Muscle of leg (tissue), 11 donors: ENCODE data around the gene FSHR. TPM values are rescaled to one million over a fixed set of nuclear protein-coding genes. Genes with fewer than 3 reads are reported as not detected.

Source experiments
- DNase-seq: peaks from one replicate; pipeline ENCODE4 v3.0.0; 2013
- H3K27ac ChIP-seq: one replicate; pipeline ENCODE4 v1.5.1; 2013; ENCODE audit warnings: mild to moderate bottlenecking, low read length, control low read depth
- H3K27me3 ChIP-seq: one replicate; pipeline ENCODE4 v1.6.1; 2013; ENCODE audit warnings: low read length; ENCODE audit not compliant: control insufficient read depth, insufficient read depth
- H3K36me3 ChIP-seq: one replicate; pipeline ENCODE4 v1.6.1; 2013; ENCODE audit warnings: low read length; ENCODE audit not compliant: control insufficient read depth, insufficient read depth
- H3K4me1 ChIP-seq: one replicate; pipeline ENCODE4 v1.6.1; 2013; ENCODE audit warnings: low read length; ENCODE audit not compliant: control insufficient read depth, insufficient read depth
- H3K4me3 ChIP-seq: one replicate; pipeline ENCODE4 v1.5.1; 2013; ENCODE audit warnings: low read length, control low read depth
- H3K9me3 ChIP-seq: replicated peaks from 2 replicates; pipeline ENCODE4 v1.6.1; 2013; ENCODE audit warnings: low read depth, low read length; ENCODE audit not compliant: control insufficient read depth
- WGBS: methylation state at CpG from one replicate; pipeline ENCODE4 v1.1.5; 2013; ENCODE audit warnings: missing lambda C conversion rate; ENCODE audit not compliant: insufficient coverage; 5-methylcytosine and 5-hydroxymethylcytosine counted together
- polyA plus RNA-seq, 8 donors: library from polyadenylated mRNA; unstranded; fragments of 120-200 nt; gene quantifications; one replicate each; pipeline versions ENCODE4 v1.2.1 to v1.2.3, GENCODE V29; 2013; ENCODE audit warnings: inconsistent platforms in 1 of 8, low replicate concordance in 1 of 8; ENCODE audit not compliant: insufficient read length in 8 of 8, insufficient read depth in 1 of 8
- total RNA-seq: library from RNA; stranded (reverse); fragments of 120-200 nt; gene quantifications from one replicate; pipeline ENCODE4 v1.2.4, GENCODE V29; 2013

FSHR gene
- total and polyA plus RNA-seq, 9 donors: 0.28 to 1.7 (median 0.44) TPM

DNA sequence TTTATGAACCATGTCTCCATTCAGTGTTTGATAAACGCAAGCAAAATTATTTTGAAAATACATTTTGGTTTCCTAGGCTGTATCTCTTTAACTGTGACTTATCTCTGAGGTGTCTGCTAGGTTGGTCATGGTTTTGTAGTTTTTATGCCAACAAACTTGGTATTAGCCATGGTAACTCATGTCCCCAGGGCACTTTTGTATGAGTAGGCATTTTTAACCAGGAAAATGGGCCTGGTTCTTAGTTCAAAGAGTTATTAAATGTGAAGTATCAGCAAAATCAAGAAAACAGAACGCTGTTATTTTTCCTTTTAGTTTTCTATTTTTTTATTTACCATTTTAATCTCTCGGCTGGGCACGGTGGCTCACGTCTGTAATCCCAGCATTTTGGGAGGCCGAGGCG lies 219.5 kb downstream of the FSHR start:
- Histone ChIP-seq H3K27ac (no peak overlapping the region), H3K4me1 (no peaks in the 10 kb centered on the region), H3K9me3 (no peaks in the 10 kb centered on the region), H3K27me3 (no peaks in the 10 kb centered on the region), H3K36me3 (no peaks in the 10 kb centered on the region), H3K4me3 (no peak overlapping the region)
- no peak for DNase-seq
- WGBS: 90% methylated on average over 2 of the region's 7 CpGs

DNA sequence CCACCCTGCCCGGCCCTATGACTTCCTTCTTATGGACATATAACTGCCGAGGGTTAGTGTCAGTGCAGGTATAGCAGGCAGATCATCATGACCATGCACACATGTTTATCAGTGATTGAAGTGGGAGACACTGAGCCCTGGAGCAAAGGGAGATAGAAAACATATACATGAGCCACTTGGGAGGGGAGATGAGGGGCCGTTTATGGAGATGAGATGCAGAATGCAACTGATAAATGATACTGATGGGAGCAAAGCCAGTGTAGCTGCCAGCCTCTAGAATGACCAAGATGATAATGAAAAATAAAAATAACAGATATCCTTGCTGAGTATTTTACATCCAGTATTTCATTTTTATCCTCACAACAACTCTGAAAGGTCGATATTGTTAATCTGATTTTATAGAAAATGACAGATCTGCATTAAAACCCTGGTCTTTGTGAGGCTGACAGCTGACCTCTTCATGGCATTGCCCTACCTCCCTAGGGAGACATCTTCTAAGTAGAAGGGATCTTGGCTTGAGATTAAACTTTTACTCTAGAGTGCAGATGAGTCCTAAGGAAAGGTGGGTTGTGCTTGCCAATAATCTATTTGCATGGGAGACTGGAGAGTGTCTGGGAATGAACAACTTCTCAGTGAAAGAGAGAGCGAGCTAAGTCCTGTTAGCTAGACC lies 220.4 kb downstream of the FSHR start:
- no peaks in the 10 kb centered on the region for H3K27me3 ChIP-seq
- H3K9me3 ChIP-seq: no peaks in the 10 kb centered on the region
- no peak overlapping the region for H3K4me3 ChIP-seq
- H3K27ac ChIP-seq: no peak overlapping the region
- H3K36me3 ChIP-seq: no peaks in the 10 kb centered on the region
- no peaks in the 10 kb centered on the region for H3K4me1 ChIP-seq
- DNase-seq: no peak
- 66% methylated on average over 4 of the region's 5 CpGs for WGBS

DNA sequence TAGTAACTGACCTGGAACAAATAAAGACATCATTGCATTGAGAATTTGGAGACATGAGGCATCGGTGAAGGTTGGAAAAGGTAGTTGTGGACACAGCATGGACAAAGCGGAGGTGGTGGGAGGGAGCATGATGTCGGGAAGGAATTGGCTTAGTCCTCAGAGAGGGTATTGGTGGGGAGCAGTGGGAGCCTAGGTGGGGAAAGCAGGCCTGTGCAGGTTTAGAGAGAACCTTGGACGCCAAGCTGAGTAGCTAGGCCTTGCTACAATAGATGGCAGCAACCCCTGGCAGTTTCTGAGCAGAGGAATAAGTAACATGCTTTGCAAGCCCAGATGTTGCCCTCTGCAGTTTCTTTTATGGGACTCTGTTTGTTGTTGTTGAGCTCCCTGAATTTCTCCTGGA lies 221.6 kb downstream of the FSHR start:
- H3K27me3 ChIP-seq: no peaks in the 10 kb centered on the region

DNA sequence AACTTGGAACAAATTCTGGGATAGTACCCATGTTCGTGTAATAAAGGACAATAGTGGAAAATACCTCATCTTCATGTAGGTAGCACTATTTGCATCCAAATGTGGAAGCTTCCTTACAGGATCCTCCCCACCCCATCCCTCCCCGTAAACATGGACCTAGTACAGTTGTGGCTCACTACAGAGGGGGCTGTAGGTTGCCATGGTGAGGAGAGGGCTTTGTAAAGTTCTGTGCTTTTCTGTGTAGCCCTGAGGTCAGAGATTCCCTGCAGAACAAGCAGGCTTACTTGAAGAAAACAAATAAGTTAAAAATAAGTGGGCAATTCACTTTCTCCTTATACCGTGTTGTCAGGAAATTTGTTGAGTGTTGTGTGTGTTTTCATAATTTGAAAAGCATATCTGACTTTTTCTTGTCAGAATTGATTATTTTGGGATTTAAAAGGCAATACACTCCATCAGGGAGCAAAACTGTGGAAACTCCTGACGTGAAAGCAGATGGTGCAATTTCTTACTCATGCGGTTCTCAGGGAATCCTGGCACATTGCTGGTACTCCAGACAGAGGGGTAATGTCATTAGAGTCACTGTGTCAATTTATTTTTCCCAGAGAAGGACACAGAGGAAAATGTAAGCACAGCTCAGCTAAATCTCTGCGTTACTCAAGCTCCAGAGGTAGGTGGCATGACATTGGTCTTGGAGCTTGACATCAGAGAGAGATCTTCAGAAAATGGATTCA lies 224.6 kb downstream of the FSHR start:
- DNase-seq: no peak
- no peaks in the 10 kb centered on the region for H3K4me1 ChIP-seq
- no peak overlapping the region for H3K4me3 ChIP-seq
- H3K27ac ChIP-seq: no peak overlapping the region
- WGBS: 95% methylated on average over 2 of the region's 6 CpGs
- no peaks in the 10 kb centered on the region for H3K9me3 ChIP-seq
- no peaks in the 10 kb centered on the region for H3K27me3 ChIP-seq
- no peaks in the 10 kb centered on the region for H3K36me3 ChIP-seq

More for the DNA sequence above, 221.6 kb downstream of the FSHR start:
- Histone ChIP-seq H3K4me3 (no peak overlapping the region), H3K27ac (no peak overlapping the region), H3K9me3 (no peaks in the 10 kb centered on the region), H3K4me1 (no peaks in the 10 kb centered on the region), H3K36me3 (no peaks in the 10 kb centered on the region)
- DNase-seq: no peak
- WGBS: 83% methylated on average over 4 of the region's 4 CpGs

DNA sequence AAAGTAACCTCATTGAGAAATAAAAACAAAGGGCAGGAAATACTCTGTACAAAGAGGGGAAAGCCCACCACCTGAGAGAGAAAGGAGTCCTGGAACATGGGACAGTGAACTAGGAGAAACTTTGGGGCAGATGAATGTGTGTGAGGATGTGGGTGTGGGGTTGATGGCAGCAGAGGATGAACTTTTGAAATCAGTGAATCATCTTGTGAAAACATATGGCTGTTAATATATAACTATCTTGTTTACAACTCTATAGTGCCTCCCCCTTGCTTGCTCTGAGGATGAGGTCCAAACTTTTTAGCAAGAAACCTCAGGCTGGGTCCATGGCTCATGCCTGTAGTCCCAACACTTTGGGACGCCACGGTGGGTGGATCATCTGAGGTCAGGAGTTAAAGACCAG lies 227.0 kb downstream of the FSHR start:
- Histone ChIP-seq H3K27me3 (no peaks in the 10 kb centered on the region), H3K4me3 (no peak overlapping the region), H3K4me1 (no peaks in the 10 kb centered on the region), H3K27ac (no peak overlapping the region), H3K36me3 (no peaks in the 10 kb centered on the region), H3K9me3 (no peaks in the 10 kb centered on the region)
- DNase-seq: no peak
- 93% methylated on average over 2 of the region's 2 CpGs for WGBS

DNA sequence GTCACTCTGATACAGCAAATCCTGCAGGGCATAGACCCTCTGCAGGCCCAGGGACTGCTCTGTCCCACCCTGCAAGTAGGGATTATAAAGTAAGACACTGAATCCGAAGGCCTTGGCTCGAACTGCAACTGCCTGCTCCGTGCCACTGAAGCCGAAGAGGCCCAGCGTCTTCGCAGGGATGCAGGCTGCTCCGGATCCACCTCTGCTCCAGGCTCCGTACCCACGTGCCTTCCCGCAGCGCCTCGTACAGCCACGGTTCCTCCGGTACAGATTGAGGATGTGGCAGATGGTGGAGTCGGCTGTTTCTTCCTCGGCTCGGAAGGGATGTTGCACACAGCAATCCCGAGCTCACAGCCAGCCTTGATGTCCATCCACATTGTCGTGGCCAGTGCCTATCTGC lies 238.4 kb downstream of the FSHR start:
- no peak overlapping the region for H3K4me3 ChIP-seq
- H3K27ac ChIP-seq: no peak overlapping the region
- no peaks in the 10 kb centered on the region for H3K4me1 ChIP-seq
- no peak for DNase-seq
- H3K9me3 ChIP-seq: peaks cover 2% of the 10 kb centered on the region
- H3K36me3 ChIP-seq: no peaks in the 10 kb centered on the region
- H3K27me3 ChIP-seq: no peaks in the 10 kb centered on the region
- 91% methylated on average over 19 of the region's 19 CpGs for WGBS

DNA sequence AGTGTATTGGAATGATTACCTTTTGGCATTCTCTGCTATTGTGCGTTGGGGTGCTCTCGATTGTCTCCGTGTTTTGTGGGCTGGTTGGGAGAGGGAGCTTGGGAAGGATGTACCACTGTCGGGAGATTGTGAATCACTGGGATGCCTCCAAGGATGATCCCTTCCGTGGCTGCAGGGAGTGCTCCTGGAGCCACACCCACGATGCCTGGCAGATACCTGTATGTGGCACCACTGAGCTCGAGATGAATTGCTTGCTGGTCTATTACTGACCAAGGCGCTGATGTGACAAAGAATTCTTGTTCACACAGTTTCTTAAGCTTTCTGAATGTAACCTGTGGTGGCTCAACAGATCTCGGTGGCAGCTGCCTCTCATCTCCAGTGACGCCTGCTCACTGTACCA lies 239.1 kb downstream of the FSHR start:
- Histone ChIP-seq H3K9me3 (peaks cover 2% of the 10 kb centered on the region), H3K27me3 (no peaks in the 10 kb centered on the region), H3K4me1 (no peaks in the 10 kb centered on the region), H3K36me3 (no peaks in the 10 kb centered on the region), H3K27ac (no peak overlapping the region), H3K4me3 (no peak overlapping the region)
- WGBS: 74% methylated on average over 10 of the region's 10 CpGs
- no peak for DNase-seq

DNA sequence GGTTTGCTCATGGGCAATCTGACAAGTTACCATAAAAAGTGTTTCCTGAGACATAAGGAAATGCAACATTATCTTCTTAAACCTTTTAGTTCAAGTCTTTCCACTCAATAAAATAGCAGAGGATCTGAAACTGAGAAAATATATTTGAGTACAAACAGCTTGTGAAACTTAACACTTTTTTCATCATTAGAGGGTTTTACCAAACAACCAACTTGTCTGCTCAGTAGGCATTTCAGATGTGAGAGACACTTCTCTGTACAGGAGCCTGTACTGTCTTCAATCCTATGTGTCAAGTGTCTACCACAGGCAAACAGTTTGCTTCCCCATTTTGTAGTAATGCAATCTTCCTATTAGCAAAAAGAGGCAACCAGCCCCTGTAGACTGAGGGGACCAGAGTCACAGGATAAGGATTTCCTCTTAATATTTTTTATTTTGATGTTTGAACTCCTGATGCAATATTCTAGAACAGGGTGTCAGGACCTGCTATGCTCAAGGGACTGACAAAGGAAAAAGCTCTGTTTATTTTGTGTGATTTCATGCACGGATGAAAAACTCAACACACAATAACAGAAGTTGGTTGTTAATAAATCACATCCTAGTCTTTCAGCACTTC lies 239.7 kb downstream of the FSHR start:
- WGBS: no CpG with 5 or more reads among the region's 1 CpG
- H3K4me1 ChIP-seq: no peaks in the 10 kb centered on the region
- no peaks in the 10 kb centered on the region for H3K27me3 ChIP-seq
- H3K27ac ChIP-seq: no peak overlapping the region
- H3K36me3 ChIP-seq: no peaks in the 10 kb centered on the region
- no peak overlapping the region for H3K4me3 ChIP-seq
- DNase-seq: peak; percentile 7
- H3K9me3 ChIP-seq: peaks cover 2% of the 10 kb centered on the region
